Tibial nerve (tissue), 4 donors: ENCODE measurements around the gene COL4A1. TPM values are rescaled to one million over a fixed set of nuclear protein-coding genes. Genes with fewer than 3 reads are reported as not detected.
A peak's percentile ranks its signal among the peaks of the same experiment; 100 is the strongest.

ENCODE experiments used
- DNase-seq, 2 donors: peaks; one replicate each; pipeline ENCODE4 v3.0.0-alpha.2; 2019; ENCODE audit warnings: low spot score in 2 of 2
- H3K27ac ChIP-seq, 4 donors: fragments of 200-600 bp; sonication (generic) in 3 of 4; one replicate each; pipeline ENCODE4 v1.5.1; 2017 to 2019; ENCODE audit warnings: mild to moderate bottlenecking in 1 of 4
- H3K27me3 ChIP-seq, 2 donors: fragments of 200-600 bp; sonication (generic) in 1 of 2; one replicate each; pipeline versions ENCODE4 v1.5.1 to v1.6.0; 2017 to 2019
- H3K36me3 ChIP-seq, 3 donors: fragments of 200-600 bp; sonication (generic); one replicate each; pipeline ENCODE4 v1.5.1; 2018 to 2019
- H3K4me1 ChIP-seq, 4 donors: fragments of 200-600 bp; sonication (generic) in 3 of 4; one replicate each; pipeline ENCODE4 v1.5.1; 2017 to 2019
- H3K4me3 ChIP-seq, 4 donors: fragments of 200-600 bp; sonication (generic) in 3 of 4; one replicate each; pipeline ENCODE4 v1.5.1; 2017 to 2019; ENCODE audit warnings: mild to moderate bottlenecking in 1 of 4, moderate library complexity in 1 of 4
- H3K9me3 ChIP-seq, 4 donors: fragments of 200-600 bp; sonication (generic) in 3 of 4; one replicate each; pipeline ENCODE4 v1.5.1; 2017 to 2019
- CTCF ChIP-seq, 5 experiments: fragments of 200-600 bp in 3 of 5; fragments of 450-650 bp in 2 of 5; sonication (generic) in 3 of 5; IDR thresholded peaks; one replicate each; pipeline ENCODE4 v1.5.1; 2016 to 2019; ENCODE audit warnings: antibody characterized with exemption in 5 of 5, mild to moderate bottlenecking in 3 of 5, moderate library complexity in 2 of 5
- EP300 ChIP-seq, 2 donors: sonication (generic); formaldehyde crosslinking; IDR thresholded peaks; one replicate each; pipeline ENCODE4 v1.6.1; 2017; ENCODE audit warnings: antibody characterized with exemption in 2 of 2, mild to moderate bottlenecking in 1 of 2
- POLR2A ChIP-seq, 2 donors: fragments of 450-650 bp; IDR thresholded peaks; one replicate each; pipeline ENCODE4 v1.6.1; 2017; ENCODE audit warnings: antibody characterized with exemption in 2 of 2, mild to moderate bottlenecking in 2 of 2, moderate library complexity in 2 of 2
- WGBS, 2 donors: methylation state at CpG; one replicate each; pipeline ENCODE4 v1.1.5; 2018; 5-methylcytosine and 5-hydroxymethylcytosine counted together
- total RNA-seq, 4 donors: library from RNA; depleted of rRNA; stranded (reverse); fragments of >200 nt; gene quantifications; one replicate each; pipeline ENCODE4 v1.1.0, GENCODE V29; 2016

Gene COL4A1
- total RNA-seq, 4 donors from 2014 or later, result 385 to 583 (median 526) TPM

GRCh38 chr13:110108348-110109139 lies 198.4 kb downstream of the COL4A1 start:
- no peaks in the 10 kb centered on the region for H3K36me3 ChIP-seq
- no peaks in the 10 kb centered on the region for H3K27me3 ChIP-seq
- H3K9me3 ChIP-seq, result no peaks in the 10 kb centered on the region
- WGBS, 2 donors, result 70 to 75% methylated on average over 6 of the region's 6 CpGs
- H3K4me3 ChIP-seq, result no peak overlapping the region
- DNase-seq, result peak; percentile 59 to 71
- H3K4me1 ChIP-seq, result peaks cover 0 to 15% (median 3%) of the 10 kb centered on the region in 4 donors
- peak in 1 of 2 donors; percentile 24 for TF ChIP-seq EP300 (IDR thresholded peaks at IDR 0.05)
- no peak for TF ChIP-seq POLR2A (IDR thresholded peaks at IDR 0.05)
- peak; percentile 30 to 87 (median 68) for TF ChIP-seq CTCF (IDR thresholded peaks at IDR 0.05)
- H3K27ac ChIP-seq, result peak overlapping the region in 2 of 4 donors; percentile 52 to 63

DNA sequence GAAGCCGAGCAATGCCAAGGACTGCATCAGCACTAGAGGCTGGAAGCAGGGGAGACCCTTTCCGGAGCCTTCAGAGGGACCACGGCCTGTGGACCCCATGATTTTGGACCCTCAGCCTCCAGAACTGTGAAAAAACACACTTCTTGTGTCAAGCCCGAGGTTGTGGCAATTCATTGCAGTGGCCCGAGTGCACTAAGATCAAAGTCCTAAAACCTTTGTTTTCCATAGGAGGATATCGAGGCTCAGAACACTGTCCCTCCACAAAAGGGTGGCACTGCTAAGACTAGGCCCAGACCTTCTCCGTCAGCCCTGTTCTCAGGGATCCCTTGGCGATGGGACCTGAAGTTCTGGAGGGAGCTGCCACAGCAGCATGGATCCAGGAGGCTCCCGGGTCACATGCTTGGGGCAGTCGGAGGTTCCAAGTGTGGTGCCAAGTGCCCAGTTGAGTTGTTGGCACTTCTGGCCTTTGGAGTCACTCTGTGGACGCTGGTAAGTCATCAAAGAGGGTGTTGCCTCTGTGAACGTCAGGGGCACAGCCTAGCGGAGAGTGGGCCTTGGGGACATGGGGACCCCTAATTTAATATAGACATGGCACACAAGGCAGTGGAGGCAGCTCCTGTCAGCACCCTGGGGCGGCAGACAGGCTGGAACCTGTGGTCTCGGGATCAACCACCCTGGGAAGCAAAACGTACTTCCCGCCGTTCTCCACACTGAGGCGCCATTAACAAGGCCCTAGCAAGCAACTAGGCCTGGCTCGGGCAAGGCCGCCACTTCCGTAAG lies 199.2 kb downstream of the COL4A1 start:
- H3K9me3 ChIP-seq, result no peaks in the 10 kb centered on the region
- peak in 1 of 2 donors; percentile 4 for DNase-seq
- peaks cover 0 to 15% (median 3%) of the 10 kb centered on the region in 4 donors for H3K4me1 ChIP-seq
- no peaks in the 10 kb centered on the region for H3K36me3 ChIP-seq
- peak overlapping the region in 2 of 4 donors; percentile 44 to 63 for H3K27ac ChIP-seq
- WGBS, 2 donors, result 92 to 94% methylated on average over 22 of the region's 22 CpGs
- H3K4me3 ChIP-seq, result no peak overlapping the region
- no peaks in the 10 kb centered on the region for H3K27me3 ChIP-seq
- peak in 1 of 5 experiments; percentile 5 for TF ChIP-seq CTCF (IDR thresholded peaks at IDR 0.05)
- TF ChIP-seq POLR2A (IDR thresholded peaks at IDR 0.05), result no peak
- TF ChIP-seq EP300 (IDR thresholded peaks at IDR 0.05), result no peak

DNA sequence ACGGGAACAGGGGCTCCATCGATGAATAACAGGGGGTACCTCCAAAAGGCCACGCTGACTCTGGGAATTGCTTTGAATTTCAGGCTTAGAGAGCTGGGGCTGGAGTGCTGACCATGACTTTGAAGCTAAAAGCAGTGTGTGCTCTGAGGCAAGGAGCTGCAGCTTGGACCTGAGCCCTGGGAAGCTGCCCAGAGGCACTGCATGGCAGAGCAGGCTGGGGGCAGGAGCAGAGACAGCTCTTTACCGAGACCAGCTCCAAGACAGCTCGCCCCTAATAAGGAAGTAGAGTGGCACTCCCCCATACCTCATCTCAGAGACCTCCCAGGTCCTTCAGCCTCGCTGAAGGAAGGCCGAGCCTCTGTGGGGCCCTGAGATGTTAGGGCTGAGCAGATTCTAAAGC lies 200.2 kb downstream of the COL4A1 start:
- Histone ChIP-seq H3K4me1 (peaks cover 0 to 15% (median 3%) of the 10 kb centered on the region in 4 donors), H3K27me3 (no peaks in the 10 kb centered on the region), H3K27ac (peak overlapping the region in 2 of 4 donors; percentile 44 to 63), H3K4me3 (no peak overlapping the region), H3K9me3 (peaks cover 0 to 9% (median 0%) of the 10 kb centered on the region in 4 donors), H3K36me3 (no peaks in the 10 kb centered on the region)
- DNase-seq, result peak in 1 of 2 donors; percentile 2
- WGBS, 2 donors, result 77 to 80% methylated on average over 7 of the region's 7 CpGs
- TF ChIP-seq CTCF (IDR thresholded peaks at IDR 0.05) (no peak), EP300 (IDR thresholded peaks at IDR 0.05) (no peak), POLR2A (IDR thresholded peaks at IDR 0.05) (no peak)

DNA sequence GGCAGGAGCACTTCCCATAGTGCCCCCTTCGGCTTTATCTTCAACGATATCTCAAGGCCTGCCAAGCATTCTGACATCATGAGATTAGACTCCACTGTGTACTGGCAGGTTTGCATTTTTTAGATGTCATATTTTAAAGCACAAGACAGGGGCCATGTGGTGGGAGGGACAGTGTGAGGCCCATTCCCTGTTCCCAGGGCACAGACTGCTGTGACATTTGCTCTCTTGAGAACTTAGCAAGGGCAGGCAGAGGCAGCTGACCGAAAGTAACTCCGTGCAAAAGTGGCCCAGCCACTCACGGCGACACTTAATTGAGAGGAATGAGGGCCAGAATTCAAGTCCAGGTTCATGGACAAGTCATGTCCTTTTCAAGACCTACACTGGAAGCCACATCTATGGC lies 201.8 kb downstream of the COL4A1 start:
- Histone ChIP-seq H3K4me3 (no peak overlapping the region), H3K36me3 (no peaks in the 10 kb centered on the region), H3K27ac (no peak overlapping the region), H3K27me3 (no peaks in the 10 kb centered on the region), H3K9me3 (peaks cover 0 to 17% (median 0%) of the 10 kb centered on the region in 4 donors), H3K4me1 (peaks cover 0 to 10% (median 3%) of the 10 kb centered on the region in 4 donors)
- TF ChIP-seq POLR2A (IDR thresholded peaks at IDR 0.05), result no peak
- no peak for TF ChIP-seq CTCF (IDR thresholded peaks at IDR 0.05)
- TF ChIP-seq EP300 (IDR thresholded peaks at IDR 0.05), result no peak
- WGBS, 2 donors, result 72 to 81% methylated on average over 6 of the region's 6 CpGs
- DNase-seq, result no peak
